ENCODE results near the gene RCHY1.
"Not testable (repeated sequence)": the region's sequence is repeated elsewhere in the genome, so short reads cannot be mapped to it uniquely, and the experiment has no call there.

Gene RCHY1

GRCh38 chr4:75542824-75543223 lies 28.6 kb upstream of the RCHY1 start:
- H3K4me3 ChIP-seq (ENCODE audit: low read depth, low read length, poor library complexity, severe bottlenecking) = no peak overlapping the region
- no peak overlapping the region for H3K9ac ChIP-seq (ENCODE audit: low read length)
- no peak overlapping the region for H3K27ac ChIP-seq (ENCODE audit: low read depth, low read length, poor library complexity, severe bottlenecking)
- no peaks in the 10 kb centered on the region for H3F3A ChIP-seq (ENCODE audit: insufficient read depth, low read length)
- no peak overlapping the region for H2AFZ ChIP-seq (ENCODE audit: low read length)
- TF ChIP-seq CTCF (IDR thresholded peaks at IDR 0.05; ENCODE audit: low read length) = no peak
- no peak for TF ChIP-seq EZH2 (IDR thresholded peaks at IDR 0.05; ENCODE audit: borderline replicate concordance, low read length)
- no peaks in the 10 kb centered on the region for H4K20me1 ChIP-seq (ENCODE audit: insufficient read depth, low read length)
- H3K4me1 ChIP-seq (ENCODE audit: insufficient read depth, low read length, severe bottlenecking) = peaks cover 7% of the 10 kb centered on the region
- no peaks in the 10 kb centered on the region for H3K9me2 ChIP-seq (ENCODE audit: low read depth, low read length)
- H3K27me3 ChIP-seq (ENCODE audit: insufficient read depth, low read length) = no peaks in the 10 kb centered on the region
- no peaks in the 10 kb centered on the region for H3K79me2 ChIP-seq (ENCODE audit: insufficient read depth, low read length)
- no peak overlapping the region for H3K4me2 ChIP-seq (ENCODE audit: low read length)
- no peaks in the 10 kb centered on the region for H3K36me3 ChIP-seq (ENCODE audit: insufficient read depth, low read length)
- no peaks in the 10 kb centered on the region for H3K9me3 ChIP-seq (ENCODE audit: low read length)

DNA sequence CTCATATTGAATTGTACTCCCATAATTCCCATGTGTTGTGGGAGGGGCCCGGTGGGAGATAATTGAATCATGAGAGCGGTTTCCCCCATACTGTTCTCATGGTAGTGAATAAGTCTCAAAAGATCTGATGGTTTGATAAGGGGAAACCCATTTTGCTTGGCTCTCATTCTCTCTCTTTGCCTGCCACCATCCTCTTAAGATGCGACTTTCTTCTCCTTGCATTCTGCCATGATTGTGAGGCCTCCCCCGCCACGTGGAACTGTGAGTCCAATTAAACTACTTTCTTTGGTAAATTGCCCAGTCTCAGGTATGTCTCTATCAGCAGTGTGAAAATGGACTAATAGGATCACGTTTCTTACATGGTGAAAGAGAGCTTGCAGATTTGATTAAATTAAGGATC lies 23.1 kb upstream of the RCHY1 start:
- H3F3A ChIP-seq (ENCODE audit: insufficient read depth, low read length); H3K4me1 ChIP-seq (ENCODE audit: insufficient read depth, low read length, severe bottlenecking); H3K9me2 ChIP-seq (ENCODE audit: low read depth, low read length); H4K20me1 ChIP-seq (ENCODE audit: insufficient read depth, low read length); H3K4me3 ChIP-seq (ENCODE audit: low read depth, low read length, poor library complexity, severe bottlenecking); H3K9me3 ChIP-seq (ENCODE audit: low read length); H3K79me2 ChIP-seq (ENCODE audit: insufficient read depth, low read length); H3K27me3 ChIP-seq (ENCODE audit: insufficient read depth, low read length); H3K9ac ChIP-seq (ENCODE audit: low read length); H3K27ac ChIP-seq (ENCODE audit: low read depth, low read length, poor library complexity, severe bottlenecking); H2AFZ ChIP-seq (ENCODE audit: low read length); H3K4me2 ChIP-seq (ENCODE audit: low read length): not testable (repeated sequence)
- peaks cover 12% of the 10 kb centered on the region for H3K36me3 ChIP-seq (ENCODE audit: insufficient read depth, low read length)

DNA sequence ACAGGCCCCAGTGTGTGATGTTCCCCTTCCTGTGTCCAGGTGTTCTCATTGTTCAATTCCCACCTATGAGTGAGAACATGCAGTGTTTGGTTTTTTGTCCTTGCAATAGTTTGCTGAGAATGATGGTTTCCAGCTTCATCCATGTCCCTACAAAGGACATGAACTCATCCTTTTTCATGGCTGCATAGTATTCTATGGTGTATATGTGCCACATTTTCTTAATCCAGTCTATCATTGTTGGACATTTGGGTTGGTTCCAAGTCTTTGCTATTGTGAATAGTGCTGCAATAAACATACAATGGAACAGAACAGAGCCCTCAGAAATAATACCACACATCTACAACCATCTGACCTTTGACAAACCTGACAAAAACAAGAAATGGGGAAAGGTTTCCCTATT lies 19.7 kb upstream of the RCHY1 start:
- H3K4me1 ChIP-seq (ENCODE audit: insufficient read depth, low read length, severe bottlenecking); H3K79me2 ChIP-seq (ENCODE audit: insufficient read depth, low read length); H3K4me2 ChIP-seq (ENCODE audit: low read length); H3K9me2 ChIP-seq (ENCODE audit: low read depth, low read length); H3K27me3 ChIP-seq (ENCODE audit: insufficient read depth, low read length); H3K9ac ChIP-seq (ENCODE audit: low read length); H3K9me3 ChIP-seq (ENCODE audit: low read length); H3K4me3 ChIP-seq (ENCODE audit: low read depth, low read length, poor library complexity, severe bottlenecking); H4K20me1 ChIP-seq (ENCODE audit: insufficient read depth, low read length); H3F3A ChIP-seq (ENCODE audit: insufficient read depth, low read length); H2AFZ ChIP-seq (ENCODE audit: low read length); H3K27ac ChIP-seq (ENCODE audit: low read depth, low read length, poor library complexity, severe bottlenecking): not testable (repeated sequence)
- H3K36me3 ChIP-seq (ENCODE audit: insufficient read depth, low read length) = peaks cover 43% of the 10 kb centered on the region

DNA sequence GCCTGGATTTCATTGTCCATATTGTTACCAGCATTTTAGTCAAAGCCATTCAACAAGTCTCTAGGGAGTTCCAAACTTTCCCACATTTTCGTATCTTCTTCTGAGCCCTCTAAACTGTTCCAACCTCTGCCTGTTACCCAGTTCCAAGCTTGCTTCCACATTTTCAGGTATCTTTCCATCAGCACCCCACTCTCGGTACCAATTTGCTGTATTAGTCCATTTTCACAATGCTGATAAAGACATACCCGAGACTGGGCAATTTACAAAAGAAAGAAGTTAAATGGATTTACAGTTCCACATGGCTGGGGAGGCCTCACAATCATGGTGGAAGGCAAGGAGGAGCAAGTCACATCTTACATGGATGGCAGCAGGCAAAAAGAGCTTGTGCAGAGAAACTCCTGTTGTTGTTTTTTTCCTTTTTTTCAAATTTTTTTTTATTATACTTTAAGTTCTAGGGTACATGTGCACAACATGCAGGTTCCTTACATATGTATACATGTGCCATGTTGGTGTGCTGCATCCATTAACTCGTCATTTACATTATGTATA lies 19.2 kb upstream of the RCHY1 start:
- H3K9me2 ChIP-seq (ENCODE audit: low read depth, low read length); H4K20me1 ChIP-seq (ENCODE audit: insufficient read depth, low read length); H3K27me3 ChIP-seq (ENCODE audit: insufficient read depth, low read length); H3K4me1 ChIP-seq (ENCODE audit: insufficient read depth, low read length, severe bottlenecking); H3K4me3 ChIP-seq (ENCODE audit: low read depth, low read length, poor library complexity, severe bottlenecking); H2AFZ ChIP-seq (ENCODE audit: low read length); H3K4me2 ChIP-seq (ENCODE audit: low read length); H3K79me2 ChIP-seq (ENCODE audit: insufficient read depth, low read length); H3F3A ChIP-seq (ENCODE audit: insufficient read depth, low read length); H3K9me3 ChIP-seq (ENCODE audit: low read length); H3K9ac ChIP-seq (ENCODE audit: low read length); H3K27ac ChIP-seq (ENCODE audit: low read depth, low read length, poor library complexity, severe bottlenecking): not testable (repeated sequence)
- H3K36me3 ChIP-seq (ENCODE audit: insufficient read depth, low read length) = peaks cover 43% of the 10 kb centered on the region

- H2AFZ ChIP-seq (ENCODE audit: low read length); H3K4me1 ChIP-seq (ENCODE audit: insufficient read depth, low read length, severe bottlenecking); H3K9ac ChIP-seq (ENCODE audit: low read length); H3K9me3 ChIP-seq (ENCODE audit: low read length); H3K27me3 ChIP-seq (ENCODE audit: insufficient read depth, low read length); H3K4me3 ChIP-seq (ENCODE audit: low read depth, low read length, poor library complexity, severe bottlenecking); H3K79me2 ChIP-seq (ENCODE audit: insufficient read depth, low read length); H3K27ac ChIP-seq (ENCODE audit: low read depth, low read length, poor library complexity, severe bottlenecking); H3K4me2 ChIP-seq (ENCODE audit: low read length); H4K20me1 ChIP-seq (ENCODE audit: insufficient read depth, low read length); H3K9me2 ChIP-seq (ENCODE audit: low read depth, low read length); H3F3A ChIP-seq (ENCODE audit: insufficient read depth, low read length): not testable (repeated sequence)
- H3K36me3 ChIP-seq (ENCODE audit: insufficient read depth, low read length) = peaks cover 61% of the 10 kb centered on the region
These were observed 17.4 kb upstream of the RCHY1 start for GRCh38 chr4:75531536-75532143.
